ENCODE results near the gene DCDC2C.

DNA sequence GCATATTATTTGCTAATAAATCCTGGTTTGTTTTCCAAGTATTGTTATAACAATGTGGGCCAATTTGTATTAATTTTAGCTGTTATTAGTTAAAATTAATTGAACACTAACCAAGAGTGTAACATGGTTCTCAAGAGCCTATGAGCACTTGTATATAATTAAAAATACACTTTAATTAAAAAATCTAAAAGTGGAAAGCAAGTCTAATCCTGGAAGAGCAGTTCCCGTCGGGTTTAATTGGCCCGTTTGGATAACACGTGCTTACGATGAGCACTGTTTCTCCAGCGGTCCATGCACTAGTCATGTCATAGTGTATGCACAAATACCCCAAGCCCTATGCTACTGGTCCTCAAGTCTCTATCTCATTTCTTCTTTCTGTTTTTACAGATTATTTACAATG is 49.0 kb downstream of the DCDC2C start:
- no peak for TF ChIP-seq CTCF (IDR thresholded peaks at IDR 0.05; ENCODE audit: low read length)
- no peak for TF ChIP-seq EZH2 (IDR thresholded peaks at IDR 0.05; ENCODE audit: borderline replicate concordance, low read length)
